Measurements from ENCODE around the gene ANKRD26.

DNA sequence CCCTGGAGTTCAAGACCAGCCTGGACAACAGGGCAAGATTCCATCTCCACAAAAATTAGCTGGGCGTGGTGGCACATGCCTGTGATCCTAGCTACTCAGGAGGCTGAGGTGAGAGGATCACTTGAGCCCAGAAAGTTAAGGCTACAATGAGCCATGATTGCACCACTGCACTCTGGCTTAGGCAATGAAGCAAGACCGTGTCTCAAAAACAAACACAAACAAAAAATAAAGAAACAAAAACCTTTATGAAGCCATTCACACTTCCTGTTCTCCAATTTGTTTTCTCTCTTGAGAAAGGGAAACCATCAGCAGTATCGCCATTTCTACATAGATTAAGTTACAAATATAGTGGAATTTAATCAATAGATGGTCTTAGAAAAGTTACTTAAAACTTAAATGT, 34.1 kb upstream of the ANKRD26 start:
- TF ChIP-seq POLR2AphosphoS5 (IDR thresholded peaks at IDR 0.05) (no peak), EP300 (IDR thresholded peaks at IDR 0.05) (no peak)

Data from esophagus muscularis mucosa (tissue), 3 donors.